OCI-LY3 (cell line): ENCODE data around the gene ARAP1.
A peak's percentile ranks its signal among the peaks of the same experiment; 100 is the strongest.

Experiments
- H2AFZ ChIP-seq: fragments of 200-600, 300-600 bp; shearing (Covaris generic); 2 replicates; pipeline ENCODE4 v1.6.0; 2014; ENCODE audit warnings: antibody characterized with exemption, low read depth, low read length
- H3K27ac ChIP-seq: fragments of 200-600, 300-600 bp; sonication (generic); 2 replicates; pipeline ENCODE4 v1.5.1; 2014; ENCODE audit warnings: mild to moderate bottlenecking, low read length, moderate library complexity, mixed read lengths
- H3K27me3 ChIP-seq: fragments of 200-600, 300-600 bp; sonication (generic); 2 replicates; pipeline ENCODE4 v1.6.1; 2014; ENCODE audit warnings: low read depth, low read length, mixed read lengths
- H3K36me3 ChIP-seq: fragments of 200-600, 300-600 bp; sonication (generic); replicated peaks from 2 replicates; pipeline ENCODE3; 2014; ENCODE audit warnings: low read depth, low read length, mixed read lengths
- H3K4me1 ChIP-seq: fragments of 300-600, 200-600 bp; sonication (generic); 2 replicates; pipeline ENCODE4 v1.6.1; 2014; ENCODE audit warnings: low read length, mixed read lengths
- H3K4me2 ChIP-seq: fragments of 200-600, 300-600 bp; sonication (generic); 2 replicates; pipeline ENCODE4 v1.6.1; 2014; ENCODE audit warnings: low read length, mixed read lengths
- H3K4me3 ChIP-seq: fragments of 300-600, 200-600 bp; sonication (generic); 2 replicates; pipeline ENCODE4 v1.5.1; 2014; ENCODE audit warnings: antibody characterized with exemption, mild to moderate bottlenecking, low read length, moderate library complexity
- H3K79me2 ChIP-seq: fragments of 300-600, 200-600 bp; shearing (Covaris generic); 2 replicates; pipeline ENCODE4 v1.6.1; 2014; ENCODE audit warnings: mild to moderate bottlenecking, low read length, mixed read lengths
- H3K9ac ChIP-seq: fragments of 300-600, 200-600 bp; shearing (Covaris generic); 2 replicates; pipeline ENCODE4 v1.6.0; 2014; ENCODE audit warnings: mild to moderate bottlenecking, low read length, moderate library complexity
- H3K9me3 ChIP-seq: fragments of 200-600, 300-600 bp; shearing (Covaris generic); 2 replicates; pipeline ENCODE4 v1.6.1; 2014; ENCODE audit warnings: low read length, mixed read lengths; ENCODE audit not compliant: insufficient read depth
- H4K20me1 ChIP-seq: fragments of 200-600, 300-600 bp; sonication (generic); 2 replicates; pipeline ENCODE4 v1.6.1; 2016; ENCODE audit warnings: low read length, mixed read lengths; ENCODE audit not compliant: insufficient read depth
- CTCF ChIP-seq: fragments of 200-600, 300-600 bp; sonication (generic); IDR thresholded peaks from 2 replicates; pipeline ENCODE4 v1.5.1; 2014; ENCODE audit warnings: antibody characterized with exemption, low read length, low read depth
- EZH2phosphoT487 ChIP-seq: fragments of 200-600 bp; shearing (Covaris generic); IDR thresholded peaks from 2 replicates; pipeline ENCODE4 v1.6.1; 2018; ENCODE audit warnings: antibody characterized with exemption, mixed run types, low read depth

The ARAP1 gene

GRCh38 chr11:72783144-72783905 lies 31.1 kb upstream of the ARAP1 start:
- H3K36me3 ChIP-seq, result no peaks in the 10 kb centered on the region
- H2AFZ ChIP-seq, result no peak overlapping the region
- no peaks in the 10 kb centered on the region for H4K20me1 ChIP-seq
- H3K27ac ChIP-seq, result no peak overlapping the region
- no peak overlapping the region for H3K4me2 ChIP-seq
- TF ChIP-seq CTCF (no peak), EZH2phosphoT487 (no peak)
- no peaks in the 10 kb centered on the region for H3K79me2 ChIP-seq
- no peak overlapping the region for H3K4me3 ChIP-seq
- peaks cover 23% of the 10 kb centered on the region for H3K4me1 ChIP-seq
- no peaks in the 10 kb centered on the region for H3K27me3 ChIP-seq
- no peak overlapping the region for H3K9ac ChIP-seq
- H3K9me3 ChIP-seq, result no peaks in the 10 kb centered on the region

GRCh38 chr11:72782081-72782920 lies 30.1 kb upstream of the ARAP1 start:
- Histone ChIP-seq H3K4me3 (peak overlapping the region; percentile 83), H2AFZ (peak overlapping the region; percentile 56; the same call in 1 of the 2 replicates), H3K9ac (no peak overlapping the region), H3K27ac (no peak overlapping the region), H3K27me3 (no peaks in the 10 kb centered on the region), H3K9me3 (no peaks in the 10 kb centered on the region), H3K36me3 (no peaks in the 10 kb centered on the region), H4K20me1 (no peaks in the 10 kb centered on the region), H3K4me1 (peaks cover 14% of the 10 kb centered on the region), H3K79me2 (no peaks in the 10 kb centered on the region), H3K4me2 (peak overlapping the region; percentile 87)
- TF ChIP-seq CTCF (no peak), EZH2phosphoT487 (no peak)

GRCh38 chr11:72781313-72782080 lies 29.3 kb upstream of the ARAP1 start:
- Histone ChIP-seq H3K27ac (no peak overlapping the region), H4K20me1 (no peaks in the 10 kb centered on the region), H2AFZ (peak overlapping the region; percentile 56; the same call in 1 of the 2 replicates), H3K4me2 (peak overlapping the region; percentile 87), H3K36me3 (no peaks in the 10 kb centered on the region), H3K9ac (peak overlapping the region; percentile 61), H3K9me3 (no peaks in the 10 kb centered on the region), H3K79me2 (no peaks in the 10 kb centered on the region), H3K4me1 (peaks cover 11% of the 10 kb centered on the region), H3K27me3 (no peaks in the 10 kb centered on the region), H3K4me3 (peak overlapping the region; percentile 83)
- TF ChIP-seq EZH2phosphoT487 (no peak), CTCF (no peak)

- H3K4me2 ChIP-seq, result peak overlapping the region; percentile 63
- no peaks in the 10 kb centered on the region for H3K36me3 ChIP-seq
- H3K79me2 ChIP-seq, result no peaks in the 10 kb centered on the region
- peak overlapping the region; percentile 83 for H3K4me3 ChIP-seq
- no peak for TF ChIP-seq EZH2phosphoT487
- no peak for TF ChIP-seq CTCF
- H3K9ac ChIP-seq, result peak overlapping the region; percentile 61
- no peaks in the 10 kb centered on the region for H3K27me3 ChIP-seq
- H2AFZ ChIP-seq, result no peak overlapping the region
- H3K9me3 ChIP-seq, result no peaks in the 10 kb centered on the region
- H3K4me1 ChIP-seq, result peaks cover 11% of the 10 kb centered on the region
- no peak overlapping the region for H3K27ac ChIP-seq
- H4K20me1 ChIP-seq, result no peaks in the 10 kb centered on the region
Observed at GRCh38 chr11:72781063-72781312, 28.8 kb upstream of the ARAP1 start.
